Glomerular visceral epithelial cell (primary cell): ENCODE results near the gene RNLS.

ENCODE experiments used
- DNase-seq: peaks from one replicate; pipeline ENCODE4 v3.0.0-alpha.2; 2016; ENCODE audit errors: extremely low spot score

The RNLS gene

GRCh38 chr10:88477343-88478085 is 105.6 kb downstream of the RNLS start:
- no peak for DNase-seq

DNA sequence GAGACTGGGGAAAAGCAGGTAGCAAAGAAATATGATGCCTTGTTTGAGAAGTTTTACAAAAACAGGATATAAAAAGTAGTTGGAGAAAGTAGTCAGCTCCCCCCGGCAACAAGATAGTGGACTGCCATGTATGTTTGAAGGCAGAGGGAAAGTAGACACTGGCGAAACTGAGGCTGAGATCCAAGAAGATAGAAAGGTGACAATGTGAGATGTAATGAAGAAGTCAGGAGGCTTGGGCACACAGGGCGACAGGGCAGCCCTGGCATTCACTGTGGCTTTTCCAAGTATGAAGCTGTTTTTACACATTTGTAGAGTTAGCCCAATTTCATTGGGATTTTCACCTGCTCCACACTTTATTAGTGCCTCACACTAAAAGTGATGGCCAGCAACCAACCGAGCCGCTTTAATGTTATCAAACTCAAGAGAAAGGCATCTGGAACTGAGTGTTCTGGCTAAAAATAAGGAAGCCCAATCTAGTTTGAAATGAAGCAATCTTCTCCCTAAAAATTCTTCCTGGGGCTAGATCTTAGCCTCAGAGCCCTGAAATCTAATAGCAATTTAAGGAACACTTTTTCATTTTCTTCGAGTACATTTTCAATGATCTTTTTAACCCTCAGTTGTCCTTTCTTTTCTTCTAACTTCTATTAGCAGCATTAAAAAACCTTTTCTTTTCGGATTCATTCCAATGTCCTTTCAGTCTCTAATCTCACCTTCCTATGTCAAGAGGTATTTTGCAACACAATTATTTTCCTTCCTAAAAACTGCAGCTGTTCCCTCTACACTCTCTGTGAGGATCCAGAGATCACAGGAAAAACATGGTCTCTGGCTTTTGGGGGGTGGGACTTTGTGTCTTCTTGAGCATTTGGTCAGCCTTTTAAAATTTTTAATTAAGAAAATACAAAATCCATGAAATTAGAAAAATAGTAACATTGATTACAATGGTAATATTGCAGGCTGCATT is 108.0 kb downstream of the RNLS start:
- no peak for DNase-seq

DNA sequence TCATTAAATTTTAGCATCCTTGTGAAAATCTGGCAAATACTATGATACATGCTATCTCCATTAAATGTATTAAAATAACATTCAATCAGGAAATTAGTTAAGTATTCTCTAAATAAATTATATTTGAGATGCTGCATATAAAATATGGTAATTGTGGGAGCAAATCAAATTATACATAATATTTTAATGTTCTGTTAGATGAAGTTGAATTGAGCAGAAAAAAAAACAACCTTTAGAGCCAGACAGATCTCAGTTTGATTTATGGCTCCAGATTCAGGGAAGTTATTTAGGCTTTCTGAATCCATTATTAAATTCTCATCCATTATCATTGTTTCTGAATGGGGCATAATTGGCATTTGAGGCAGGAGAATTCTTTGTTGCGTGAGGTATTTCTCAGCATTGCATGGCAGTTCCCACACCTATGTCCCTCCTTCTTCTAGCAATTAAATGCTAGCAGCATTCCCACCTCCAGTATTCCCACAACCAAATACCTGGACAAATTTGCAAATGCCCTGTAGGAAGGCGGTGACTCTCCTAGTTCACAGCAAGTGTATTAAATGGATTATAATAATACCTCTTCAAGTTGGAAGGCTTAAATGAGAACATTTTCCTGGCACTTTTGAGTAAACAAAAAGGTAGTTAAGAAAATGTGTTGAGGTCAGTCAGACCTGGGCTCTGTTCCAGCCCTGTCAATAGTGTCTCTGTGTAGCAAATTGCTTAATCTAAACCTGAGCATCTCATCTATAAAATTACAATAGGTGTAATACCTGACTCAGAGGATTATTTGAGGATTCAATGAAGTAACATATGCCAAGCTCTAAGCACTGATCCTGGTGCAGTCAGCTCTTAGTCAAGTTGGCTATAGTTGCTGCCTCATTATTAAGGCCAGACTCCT is 108.9 kb downstream of the RNLS start:
- DNase-seq: no peak

DNA sequence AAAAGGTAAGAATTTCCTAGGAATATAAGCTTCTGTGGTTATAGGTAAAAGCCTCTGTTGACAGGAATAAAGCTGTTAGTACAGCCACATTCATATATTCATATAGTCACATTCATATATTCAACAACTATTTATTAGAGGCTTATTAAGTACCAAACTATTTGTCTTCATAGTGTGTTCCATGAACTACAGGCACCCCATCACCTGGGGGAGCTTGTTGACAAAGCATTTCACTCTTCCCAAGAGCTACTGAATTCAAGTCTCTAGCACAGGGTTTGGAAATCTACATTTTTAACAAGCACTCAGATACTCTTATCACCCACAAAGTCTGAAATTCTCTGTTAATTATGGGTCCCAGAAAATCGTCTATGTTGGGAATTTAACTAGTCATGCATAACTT is 110.6 kb downstream of the RNLS start:
- DNase-seq: no peak

DNA sequence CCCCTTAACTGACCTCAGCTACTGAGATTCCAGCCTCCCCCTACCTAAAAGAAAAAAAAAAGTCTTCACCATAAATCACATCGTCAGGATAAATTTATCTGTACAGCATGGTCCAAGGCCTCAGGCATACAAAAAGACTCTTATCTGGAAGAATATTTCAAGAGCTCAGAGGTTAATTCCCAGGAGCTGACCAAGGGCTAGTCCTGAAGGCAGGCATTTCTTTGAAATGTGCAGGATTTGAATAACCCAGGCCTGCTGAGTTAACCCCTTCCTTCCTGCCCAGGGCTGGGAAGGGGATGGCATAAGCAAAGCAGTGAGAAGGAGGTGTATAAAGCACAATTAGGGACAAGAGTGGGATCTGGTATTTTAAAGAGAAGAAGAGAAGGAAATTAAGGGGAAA is 111.2 kb downstream of the RNLS start:
- no peak for DNase-seq

DNA sequence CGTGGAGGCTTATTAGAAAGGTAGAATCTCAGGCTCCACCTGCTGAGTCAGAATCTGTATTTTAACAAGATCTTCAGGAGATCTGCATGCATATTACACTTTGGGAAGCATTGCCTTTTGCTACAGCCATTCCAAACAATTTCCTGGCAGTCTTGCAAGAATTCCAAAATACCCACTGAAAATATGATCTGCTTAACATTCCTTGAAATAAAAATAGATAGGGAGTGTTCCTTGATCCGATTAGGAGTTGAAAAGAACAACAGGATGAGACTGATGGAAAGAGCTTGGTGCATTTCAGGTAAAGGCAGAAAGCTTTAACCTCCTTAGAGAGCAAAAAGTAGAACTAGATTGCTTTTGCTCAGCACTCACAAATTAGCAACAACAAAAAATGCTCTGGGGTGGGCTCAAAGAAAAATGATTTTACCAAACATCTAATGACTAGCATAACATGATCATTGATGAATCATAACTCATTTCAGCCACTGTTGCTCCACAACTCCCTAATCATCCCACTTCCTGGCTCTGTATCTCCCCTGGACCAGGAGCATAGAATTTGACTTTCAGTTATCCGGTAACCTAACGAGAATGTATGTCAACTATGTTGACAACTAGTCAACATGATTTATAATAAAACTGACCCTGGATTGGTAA is 115.2 kb downstream of the RNLS start:
- DNase-seq: no peak

DNA sequence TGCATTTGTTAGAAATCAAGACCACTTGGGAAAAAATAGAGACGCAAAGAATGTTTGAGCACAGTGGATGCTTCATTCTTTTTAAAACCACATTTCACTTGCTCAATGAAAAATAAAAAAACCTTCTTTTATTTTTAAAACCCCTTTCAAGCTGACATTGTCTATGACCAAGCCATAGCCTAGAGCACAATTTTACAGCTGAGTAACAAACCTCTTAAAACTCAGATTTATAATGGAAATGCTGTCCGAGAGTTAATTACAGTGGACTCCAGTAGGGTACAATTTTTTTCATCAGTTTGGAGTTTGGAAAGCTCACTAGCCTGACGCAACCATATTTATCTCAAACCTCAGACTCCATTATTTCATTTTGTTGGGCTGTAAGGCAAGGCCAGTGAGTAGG is 116.3 kb downstream of the RNLS start:
- DNase-seq: no peak

DNA sequence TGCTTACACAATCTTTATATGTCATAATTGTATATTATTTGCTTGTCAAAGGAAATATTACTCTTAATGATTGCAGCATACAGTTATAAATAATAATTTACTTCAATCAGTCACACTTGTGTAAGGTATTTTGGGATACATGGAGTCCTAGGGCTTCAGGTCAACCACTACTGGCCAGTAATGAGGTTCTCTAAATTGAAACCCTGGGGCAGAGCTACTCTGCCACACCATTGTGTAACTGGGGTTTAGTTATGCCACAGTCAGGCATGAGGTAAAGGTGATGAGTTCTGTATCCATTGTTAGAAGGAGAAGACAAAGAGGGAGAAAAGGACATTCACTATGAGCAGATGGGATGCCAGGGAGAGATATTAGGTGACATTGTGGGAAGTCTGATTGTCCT is 117.4 kb downstream of the RNLS start:
- DNase-seq: no peak

DNA sequence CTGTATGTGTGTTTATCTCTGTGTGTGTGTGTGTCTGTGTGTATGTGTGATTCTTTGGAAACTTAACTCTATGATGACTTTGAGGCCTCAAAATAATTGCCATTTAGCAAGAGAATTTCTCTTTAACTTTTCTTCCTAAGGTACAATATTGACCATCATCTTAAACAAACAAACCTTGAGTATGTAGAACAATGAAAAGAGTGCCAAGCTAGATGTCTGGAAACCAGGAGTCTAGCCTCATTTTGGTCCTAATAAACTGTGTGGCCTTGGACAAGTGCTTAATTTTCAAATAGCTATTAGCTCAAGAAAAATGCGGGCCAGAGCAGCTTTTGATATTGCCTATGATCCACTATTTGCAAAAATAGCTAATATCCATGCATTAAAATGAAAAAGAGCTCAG is 119.3 kb downstream of the RNLS start:
- DNase-seq: no peak

- no peak for DNase-seq
These were observed 121.7 kb downstream of the RNLS start for GRCh38 chr10:88461426-88461825.

DNA sequence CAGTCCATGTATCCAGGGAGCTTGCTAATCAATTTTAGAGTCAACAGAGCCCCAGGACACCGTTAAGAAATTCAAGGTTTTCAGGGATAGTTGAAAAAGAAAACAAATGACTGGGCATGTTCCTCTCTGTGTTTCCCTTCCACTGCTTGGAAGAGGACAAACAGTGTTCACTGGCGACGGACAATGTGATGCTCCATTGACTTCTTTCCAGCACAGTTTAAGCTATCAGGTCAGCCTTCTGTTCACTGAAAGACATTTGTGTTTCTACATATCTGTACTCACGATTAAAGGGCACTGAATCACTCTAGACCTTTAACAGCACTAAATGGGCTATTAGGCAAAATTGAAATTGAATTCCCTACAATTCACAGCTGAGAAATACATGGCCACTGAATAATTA is 123.6 kb downstream of the RNLS start:
- DNase-seq: no peak

DNA sequence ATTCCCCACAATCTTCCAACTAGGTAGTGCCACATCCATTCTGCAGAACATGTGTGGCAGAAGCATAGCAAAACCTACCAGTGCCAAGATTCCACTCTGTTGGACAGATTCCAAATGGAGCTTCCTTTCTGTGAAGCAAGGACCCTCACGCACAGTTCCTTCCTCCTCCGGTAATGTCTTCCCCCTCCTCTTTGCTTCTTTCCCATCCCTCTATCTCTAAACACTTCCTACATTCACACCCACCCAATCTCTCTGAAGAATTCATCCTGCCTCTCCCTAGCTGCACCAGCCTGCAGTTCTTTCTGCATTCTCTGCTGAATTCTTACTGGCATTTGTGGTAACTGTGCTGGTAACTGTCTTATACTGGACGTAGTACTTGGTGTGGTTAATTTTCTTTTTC is 124.9 kb downstream of the RNLS start:
- no peak for DNase-seq

GRCh38 chr10:88457660-88458059 is 125.5 kb downstream of the RNLS start:
- no peak for DNase-seq

- no peak for DNase-seq
These were observed 126.4 kb downstream of the RNLS start for GRCh38 chr10:88456730-88457129.

DNA sequence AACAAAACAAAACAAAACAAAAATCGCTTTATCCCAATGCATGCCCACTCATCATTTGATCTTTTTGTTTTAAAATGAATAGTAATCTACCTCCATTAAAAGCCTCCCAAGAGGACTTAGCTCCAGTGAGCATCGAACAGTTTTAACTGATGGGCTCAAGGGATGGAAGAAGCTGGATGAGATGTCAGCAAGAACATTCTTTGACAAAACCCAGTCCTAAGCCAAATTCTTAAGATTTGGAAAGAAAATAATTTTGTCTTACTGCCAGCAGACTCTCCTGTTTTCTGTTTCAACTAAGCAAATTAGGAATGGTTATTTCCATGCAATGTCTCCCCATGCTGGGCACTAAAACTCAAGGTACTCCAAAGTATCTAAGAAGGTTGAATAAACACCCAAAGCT is 127.3 kb downstream of the RNLS start:
- DNase-seq: no peak

- no peak for DNase-seq
These were observed 132.9 kb downstream of the RNLS start for GRCh38 chr10:88450201-88450600.

DNA sequence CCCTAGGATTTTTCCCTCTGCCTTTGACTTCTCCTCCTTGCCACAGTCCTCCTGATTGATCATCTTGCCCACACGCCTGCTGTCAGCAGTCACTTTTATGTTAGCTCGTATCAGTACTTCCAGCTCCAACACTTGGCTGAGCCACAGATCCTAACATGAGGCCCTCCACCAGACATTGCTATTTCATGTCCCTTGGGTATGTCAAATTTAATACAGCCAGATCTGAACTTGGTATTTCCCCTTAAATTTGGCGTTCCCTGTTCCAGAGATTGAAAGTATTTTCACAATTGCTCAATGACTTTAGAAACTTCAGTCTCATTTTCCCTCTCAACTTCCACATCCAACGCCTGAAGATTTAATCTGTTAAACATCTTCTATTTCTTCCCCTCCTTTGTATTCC is 140.4 kb downstream of the RNLS start:
- DNase-seq: no peak

- no peak for DNase-seq
These were observed 142.6 kb downstream of the RNLS start for GRCh38 chr10:88440541-88440940.

- DNase-seq: no peak
These were observed 143.2 kb downstream of the RNLS start for GRCh38 chr10:88439932-88440331.

GRCh38 chr10:88437411-88437810 is 145.7 kb downstream of the RNLS start:
- DNase-seq: no peak

- no peak for DNase-seq
These were observed 149.4 kb downstream of the RNLS start for GRCh38 chr10:88433565-88434186.
